HepG2 (cell line): ENCODE data around the gene ZCCHC7. TPM values are rescaled to one million over a fixed set of nuclear protein-coding genes. Genes with fewer than 3 reads are reported as not detected.

Experiments
- ATAC-seq: fragments of 200-7000 bp; cut with Tn5 transposase; 3 replicates; pipeline ENCODE4 v1.9.1; 2020; ENCODE audit warnings: mild to moderate bottlenecking, moderate library complexity
- BruUV-seq: library from RNA; stranded (reverse); fragments of 400-500 nt; replicated peaks from 2 replicates; lab custom pipeline; 2021; lab: Mats Ljungman, UMichigan
- CTCF ChIA-PET: fragments of 300-600 bp; formaldehyde crosslinking; extraction: SDS; loops from one replicate; lab custom pipeline; 2021; ENCODE audit warnings: low total read pairs, inconsistent platforms, low intra/inter-chr PET ratio; lab: Yijun Ruan, JAX
- POLR2A ChIA-PET: fragments of 350-600 bp; sonication (Branson Sonifier 250); formaldehyde crosslinking; loops from one replicate; lab custom pipeline; 2020; ENCODE audit warnings: antibody characterized with exemption, inconsistent platforms; lab: Yijun Ruan, JAX
- DNase-seq: peaks from one replicate; pipeline ENCODE4 v3.0.0-alpha.2; 2015; ENCODE audit warnings: low spot score
- FAIRE-seq: peaks from 3 replicates; lab custom pipeline; 2011; peaks lifted over from hg19 to GRCh38; lab: Jason Lieb, UNC
- H2AFZ ChIP-seq: one replicate; pipeline ENCODE4 v1.6.1; 2011; ENCODE audit warnings: low read length, inconsistent platforms
- H3K27ac ChIP-seq: fragments of 300-600 bp; 3 replicates; pipeline ENCODE4 v1.8.0; 2011; ENCODE audit warnings: mixed run types, mild to moderate bottlenecking, mixed read lengths, low read length, inconsistent platforms; ENCODE audit not compliant: insufficient read depth; ENCODE audit errors: extremely low read length
- H3K27me3 ChIP-seq, 2 experiments: fragments of 200-600 bp in 1 of 2; 2 replicates in 1 of 2; 3 replicates in 1 of 2; pipeline versions ENCODE4 v1.6.0 to v1.8.0; 2011; ENCODE audit warnings: low read length in 2 of 2, mild to moderate bottlenecking in 2 of 2, moderate library complexity in 2 of 2, inconsistent platforms in 1 of 2; ENCODE audit not compliant: insufficient read depth in 2 of 2, control insufficient read depth in 1 of 2
- H3K36me3 ChIP-seq, 2 experiments: fragments of 200-600 bp in 1 of 2; replicated peaks in 1 of 2; 2 replicates in 1 of 2; 3 replicates in 1 of 2; pipeline versions ENCODE4 v1.5.1 to v1.8.0; 2011; ENCODE audit warnings: low read length in 2 of 2, inconsistent platforms in 1 of 2; ENCODE audit not compliant: insufficient read depth in 2 of 2, control insufficient read depth in 1 of 2
- H3K4me1 ChIP-seq: 2 replicates; pipeline ENCODE4 v1.5.1; 2012; ENCODE audit warnings: low read length, inconsistent platforms; ENCODE audit not compliant: insufficient read depth
- H3K4me2 ChIP-seq: 2 replicates; pipeline ENCODE4 v1.6.0; 2011; ENCODE audit warnings: low read depth, low read length, inconsistent platforms
- H3K4me3 ChIP-seq, 3 experiments: fragments of 200-600 bp in 1 of 3; sonication (generic), shearing (Covaris generic) in 1 of 3; replicated peaks in 1 of 3; 2 replicates each; pipeline ENCODE4 v1.5.1; 2011 to 2016; ENCODE audit warnings: low read length in 3 of 3, inconsistent platforms in 2 of 3, low read depth in 2 of 3, mild to moderate bottlenecking in 2 of 3, control low read depth in 1 of 3, mixed read lengths in 1 of 3; ENCODE audit not compliant: insufficient read depth in 1 of 3
- H3K79me2 ChIP-seq: one replicate; pipeline ENCODE4 v1.6.1; 2011; ENCODE audit warnings: low read length, inconsistent platforms; ENCODE audit not compliant: insufficient read depth
- H3K9ac ChIP-seq: 2 replicates; pipeline ENCODE4 v1.6.0; 2011; ENCODE audit warnings: mild to moderate bottlenecking, low read depth, low read length, inconsistent platforms; ENCODE audit not compliant: insufficient read depth
- H3K9me3 ChIP-seq: 2 replicates; pipeline ENCODE4 v1.5.1; 2012; ENCODE audit warnings: mild to moderate bottlenecking, low read length
- H4K20me1 ChIP-seq: 2 replicates; pipeline ENCODE4 v1.6.0; 2011; ENCODE audit warnings: inconsistent platforms, mild to moderate bottlenecking, low read length, moderate library complexity; ENCODE audit not compliant: insufficient read depth
- DDIT3 ChIP-seq: sonication (generic); formaldehyde crosslinking; IDR thresholded peaks from 2 replicates; pipeline ENCODE4 v1.4.0; 2020; ENCODE audit warnings: mild to moderate bottlenecking, missing genetic modification reagents
- MTF1 ChIP-seq: sonication (generic); formaldehyde crosslinking; IDR thresholded peaks from 2 replicates; pipeline ENCODE4 v1.5.0; 2020; ENCODE audit warnings: missing genetic modification reagents
- SMC3 ChIP-seq: IDR thresholded peaks from 2 replicates; pipeline ENCODE4 v1.6.1; 2011; ENCODE audit warnings: low read length, improper control_type of control experiment
- SNAPC5 ChIP-seq: sonication (generic); formaldehyde crosslinking; IDR thresholded peaks from 2 replicates; pipeline ENCODE4 v1.8.1; 2023; ENCODE audit warnings: mild to moderate bottlenecking, missing genetic modification reagents, borderline replicate concordance
- THAP11 ChIP-seq: IDR thresholded peaks from 2 replicates; pipeline ENCODE4 v1.6.1; 2016; ENCODE audit warnings: missing biosample characterization, missing genetic modification reagents
- ZNF737 ChIP-seq: sonication (generic); formaldehyde crosslinking; IDR thresholded peaks from 2 replicates; pipeline ENCODE4 v1.5.0; 2020; ENCODE audit warnings: missing genetic modification reagents, mild to moderate bottlenecking, borderline replicate concordance
- WGBS: methylation state at CpG from one replicate; pipeline ENCODE4 v1.1.6; 2017; ENCODE audit warnings: low lambda C conversion rate; 5-methylcytosine and 5-hydroxymethylcytosine counted together
- in situ Hi-C: cut with HindIII; loops from 2 replicates; pipeline ENCODE4 v1.10.0; 2017; ENCODE audit warnings: low pct_unique_long_range_greater_than_20kb; ENCODE audit not compliant: extremely low pct_ligation_motif_present
- intact Hi-C: fragments of 100-400 bp; cut with micrococcal nuclease; formaldehyde crosslinking; loops from one replicate; pipeline ENCODE4 v1.10.0; 2022; ENCODE audit not compliant: unreplicated experiment
- polyA plus RNA-seq, 8 experiments: library from polyadenylated mRNA; depleted of rRNA in 3 of 8; stranded (reverse) in 7 of 8; unstranded in 1 of 8; fragments of >200 nt; fragmentation: Illumina TruSeq in 4 of 8; extraction: Trizol in 4 of 8; gene quantifications; 2 replicates each; pipeline versions ENCODE4 v1.2.1 to v1.2.3, GENCODE V29; 2011 to 2016; ENCODE audit warnings: low read depth in 4 of 8, missing spikeins in 1 of 8, mixed read lengths in 1 of 8; ENCODE audit not compliant: insufficient read depth in 1 of 8
- total RNA-seq, 5 experiments: library from RNA; depleted of rRNA; stranded (reverse); fragments of >200 nt; fragmentation: Illumina TruSeq; extraction: Trizol; gene quantifications; 2 replicates each; pipeline ENCODE4 v1.2.3, GENCODE V29; 2016; ENCODE audit warnings: low read depth in 1 of 5
- TF ChIP-seq, protein P1 (sequence below): sonication (generic); formaldehyde crosslinking; IDR thresholded peaks from 2 replicates; pipeline ENCODE4 v1.8.1; 2022; ENCODE audit warnings: mild to moderate bottlenecking, missing genetic modification reagents
- TF ChIP-seq, protein P2 (sequence below): sonication (generic); formaldehyde crosslinking; conservative IDR thresholded peaks from 2 replicates; pipeline ENCODE4 v1.5.0; 2020; ENCODE audit warnings: missing genetic modification reagents
- TF ChIP-seq, protein P3 (sequence below): IDR thresholded peaks from 2 replicates; pipeline ENCODE4 v1.6.1; 2018; ENCODE audit warnings: missing genetic modification reagents, mild to moderate bottlenecking, missing compliant biosample characterization
- TF ChIP-seq, protein P4 (sequence below): IDR thresholded peaks from 2 replicates; pipeline ENCODE4 v1.6.1; 2016; ENCODE audit warnings: mild to moderate bottlenecking

ZCCHC7 gene
- total and polyA plus RNA-seq, 2 of the 13 experiments (the other 11 are each of a cell fraction or from before 2014, with no cell fraction given), result 13.6 to 19.3 TPM

DNA sequence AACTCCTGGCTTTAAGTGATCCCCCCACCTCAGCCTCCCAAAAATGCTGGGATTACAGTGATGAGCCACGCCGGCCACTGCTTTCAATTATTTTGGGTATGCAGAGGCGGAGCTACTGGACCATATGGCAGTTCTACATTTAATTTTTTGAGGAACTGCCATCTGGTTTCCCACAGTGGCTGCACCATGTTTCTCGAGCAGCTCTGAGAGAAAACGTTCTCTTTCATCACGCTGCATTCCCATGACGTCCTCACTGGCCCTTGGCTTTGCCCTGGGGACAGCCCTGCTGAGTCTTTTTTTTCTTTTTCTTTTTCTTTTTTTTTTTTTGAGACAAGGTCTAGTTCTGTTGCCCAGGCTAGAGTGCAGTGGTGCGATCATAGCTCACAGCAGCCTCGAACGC lies 266.6 kb downstream of the ZCCHC7 start:
- CTCF ChIA-PET, result no interaction called here
- POLR2A ChIA-PET, result no interaction called here
- no peak for ATAC-seq
- no TSS peak for BruUV-seq
- Histone ChIP-seq H4K20me1 (no peaks in the 10 kb centered on the region), H3K9me3 (no peaks in the 10 kb centered on the region), H3K27ac (no peak overlapping the region), H3K4me3 (no peak overlapping the region), H3K4me1 (peaks cover 15% of the 10 kb centered on the region), H3K79me2 (no peaks in the 10 kb centered on the region), H3K9ac (no peak overlapping the region), H3K36me3 (no peaks in the 10 kb centered on the region), H3K4me2 (no peak overlapping the region), H3K27me3 (peaks cover 1 to 9% of the 10 kb centered on the region in 2 experiments; a peak in 3 of 5 replicates), H2AFZ (no peak overlapping the region)
- FAIRE-seq, result no peak
- intact Hi-C loops, result no loop called here
- WGBS, result 65% methylated on average over 10 of the region's 10 CpGs
- in situ Hi-C loops, result loop anchor here (5.0 kb wide), 1 partner anchor 390 kb away; no protein-coding TSS in a partner anchor
- no peak for DNase-seq
- TF ChIP-seq ZNF737 (CRISPR knock-in tag) (no peak), SNAPC5 (no peak), MTF1 (no peak), THAP11 (CRISPR knock-in tag) (no peak)
- TF ChIP-seq, protein P1, sequence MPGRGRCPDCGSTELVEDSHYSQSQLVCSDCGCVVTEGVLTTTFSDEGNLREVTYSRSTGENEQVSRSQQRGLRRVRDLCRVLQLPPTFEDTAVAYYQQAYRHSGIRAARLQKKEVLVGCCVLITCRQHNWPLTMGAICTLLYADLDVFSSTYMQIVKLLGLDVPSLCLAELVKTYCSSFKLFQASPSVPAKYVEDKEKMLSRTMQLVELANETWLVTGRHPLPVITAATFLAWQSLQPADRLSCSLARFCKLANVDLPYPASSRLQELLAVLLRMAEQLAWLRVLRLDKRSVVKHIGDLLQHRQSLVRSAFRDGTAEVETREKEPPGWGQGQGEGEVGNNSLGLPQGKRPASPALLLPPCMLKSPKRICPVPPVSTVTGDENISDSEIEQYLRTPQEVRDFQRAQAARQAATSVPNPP (CRISPR knock-in tag), result no peak

DNA sequence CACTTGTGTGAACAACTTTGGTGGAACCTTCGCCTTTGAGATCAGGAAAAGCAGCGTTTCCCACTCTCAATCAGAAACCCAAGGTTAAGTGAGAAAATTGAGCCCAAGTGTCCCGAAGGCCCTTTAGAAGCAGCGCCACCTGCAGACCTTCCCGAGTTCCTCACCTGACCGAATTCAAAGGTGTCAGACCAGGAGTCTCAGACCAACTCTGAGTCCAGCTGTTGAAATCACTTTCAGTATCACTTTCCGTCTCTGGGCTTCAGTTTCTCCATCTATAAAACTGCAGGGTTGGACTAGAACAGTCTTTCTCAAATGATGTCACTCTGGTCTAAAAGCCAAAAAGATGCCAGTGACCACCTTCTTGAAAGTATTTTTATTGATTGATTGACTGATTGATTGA lies 270.4 kb downstream of the ZCCHC7 start:
- intact Hi-C loops, result loop anchor here (1.0 kb wide), 1 partner anchor 395 kb away; no protein-coding TSS in a partner anchor
- FAIRE-seq, result peak; percentile 70
- WGBS, result 5% methylated on average over 7 of the region's 7 CpGs
- TF ChIP-seq, protein P2, sequence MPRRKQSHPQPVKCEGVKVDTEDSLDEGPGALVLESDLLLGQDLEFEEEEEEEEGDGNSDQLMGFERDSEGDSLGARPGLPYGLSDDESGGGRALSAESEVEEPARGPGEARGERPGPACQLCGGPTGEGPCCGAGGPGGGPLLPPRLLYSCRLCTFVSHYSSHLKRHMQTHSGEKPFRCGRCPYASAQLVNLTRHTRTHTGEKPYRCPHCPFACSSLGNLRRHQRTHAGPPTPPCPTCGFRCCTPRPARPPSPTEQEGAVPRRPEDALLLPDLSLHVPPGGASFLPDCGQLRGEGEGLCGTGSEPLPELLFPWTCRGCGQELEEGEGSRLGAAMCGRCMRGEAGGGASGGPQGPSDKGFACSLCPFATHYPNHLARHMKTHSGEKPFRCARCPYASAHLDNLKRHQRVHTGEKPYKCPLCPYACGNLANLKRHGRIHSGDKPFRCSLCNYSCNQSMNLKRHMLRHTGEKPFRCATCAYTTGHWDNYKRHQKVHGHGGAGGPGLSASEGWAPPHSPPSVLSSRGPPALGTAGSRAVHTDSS, result no peak
- TF ChIP-seq DDIT3 (CRISPR knock-in tag) (no peak), SMC3 (peak; percentile 54)
- TF ChIP-seq, protein P3, sequence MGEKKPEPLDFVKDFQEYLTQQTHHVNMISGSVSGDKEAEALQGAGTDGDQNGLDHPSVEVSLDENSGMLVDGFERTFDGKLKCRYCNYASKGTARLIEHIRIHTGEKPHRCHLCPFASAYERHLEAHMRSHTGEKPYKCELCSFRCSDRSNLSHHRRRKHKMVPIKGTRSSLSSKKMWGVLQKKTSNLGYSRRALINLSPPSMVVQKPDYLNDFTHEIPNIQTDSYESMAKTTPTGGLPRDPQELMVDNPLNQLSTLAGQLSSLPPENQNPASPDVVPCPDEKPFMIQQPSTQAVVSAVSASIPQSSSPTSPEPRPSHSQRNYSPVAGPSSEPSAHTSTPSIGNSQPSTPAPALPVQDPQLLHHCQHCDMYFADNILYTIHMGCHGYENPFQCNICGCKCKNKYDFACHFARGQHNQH (CRISPR knock-in tag), result no peak
- TF ChIP-seq, protein P4, sequence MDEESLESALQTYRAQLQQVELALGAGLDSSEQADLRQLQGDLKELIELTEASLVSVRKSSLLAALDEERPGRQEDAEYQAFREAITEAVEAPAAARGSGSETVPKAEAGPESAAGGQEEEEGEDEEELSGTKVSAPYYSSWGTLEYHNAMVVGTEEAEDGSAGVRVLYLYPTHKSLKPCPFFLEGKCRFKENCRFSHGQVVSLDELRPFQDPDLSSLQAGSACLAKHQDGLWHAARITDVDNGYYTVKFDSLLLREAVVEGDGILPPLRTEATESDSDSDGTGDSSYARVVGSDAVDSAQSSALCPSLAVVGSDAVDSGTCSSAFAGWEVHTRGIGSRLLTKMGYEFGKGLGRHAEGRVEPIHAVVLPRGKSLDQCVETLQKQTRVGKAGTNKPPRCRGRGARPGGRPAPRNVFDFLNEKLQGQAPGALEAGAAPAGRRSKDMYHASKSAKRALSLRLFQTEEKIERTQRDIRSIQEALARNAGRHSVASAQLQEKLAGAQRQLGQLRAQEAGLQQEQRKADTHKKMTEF, result no peak

More for the DNA sequence above, 270.4 kb downstream of the ZCCHC7 start:
- Histone ChIP-seq H3K4me1 (peaks cover 24% of the 10 kb centered on the region), H2AFZ (no peak overlapping the region), H4K20me1 (no peaks in the 10 kb centered on the region), H3K27ac (no peak overlapping the region), H3K4me2 (no peak overlapping the region), H3K27me3 (peaks cover 1 to 6% of the 10 kb centered on the region in 2 experiments; a peak in 2 of 5 replicates), H3K9ac (no peak overlapping the region), H3K79me2 (no peaks in the 10 kb centered on the region), H3K36me3 (no peaks in the 10 kb centered on the region), H3K9me3 (no peaks in the 10 kb centered on the region), H3K4me3 (no peak overlapping the region)
- peak; percentile 65 for ATAC-seq
- in situ Hi-C loops, result no loop called here
- CTCF ChIA-PET, result interaction anchor here (1.9 kb wide), 1 partner anchor 593 kb away, joined by 4 read pairs; no protein-coding TSS in a partner anchor
- POLR2A ChIA-PET, result no interaction called here
- BruUV-seq, result no TSS peak
- peak; percentile 30 for DNase-seq
